Brain microvascular endothelial cell (primary cell): ENCODE measurements around the gene GLRA1.
"Not testable (repeated sequence)": the region's sequence is repeated elsewhere in the genome, so short reads cannot be mapped to it uniquely, and the experiment has no call there.

Experiments
- DNase-seq: peaks from one replicate; pipeline ENCODE4 v3.0.0-alpha.2; 2020
- H3K27ac ChIP-seq: fragments of 250-450 bp; sonication (Bioruptor Pico); 2 replicates; pipeline ENCODE4 v1.5.1; 2020; ENCODE audit warnings: mild to moderate bottlenecking, moderate library complexity
- H3K27me3 ChIP-seq: fragments of 250-450 bp; sonication (Bioruptor Pico); replicated peaks from 2 replicates; pipeline ENCODE4 v1.5.1; 2020; ENCODE audit warnings: mild to moderate bottlenecking
- H3K36me3 ChIP-seq: fragments of 250-450 bp; sonication (Bioruptor Pico); replicated peaks from 2 replicates; pipeline ENCODE4 v1.5.1; 2020; ENCODE audit warnings: mild to moderate bottlenecking
- H3K4me3 ChIP-seq: 2 replicates; pipeline ENCODE4 v1.5.1; 2011; ENCODE audit warnings: low read depth, mild to moderate bottlenecking, control low read depth, low read length, moderate library complexity
- in situ Hi-C: cut with HindIII; loops from 2 replicates; pipeline ENCODE4 v1.10.0; 2017; ENCODE audit warnings: low sequenced_read_pairs, low pct_ligation_motif_present
- TF ChIP-seq, protein P1 (sequence below): IDR thresholded peaks from 2 replicates; pipeline ENCODE4 v1.5.1; 2011; ENCODE audit warnings: low read depth, mild to moderate bottlenecking, moderate library complexity, low read length, control low read depth, inconsistent platforms; ENCODE audit errors: missing control alignments

The GLRA1 gene

DNA sequence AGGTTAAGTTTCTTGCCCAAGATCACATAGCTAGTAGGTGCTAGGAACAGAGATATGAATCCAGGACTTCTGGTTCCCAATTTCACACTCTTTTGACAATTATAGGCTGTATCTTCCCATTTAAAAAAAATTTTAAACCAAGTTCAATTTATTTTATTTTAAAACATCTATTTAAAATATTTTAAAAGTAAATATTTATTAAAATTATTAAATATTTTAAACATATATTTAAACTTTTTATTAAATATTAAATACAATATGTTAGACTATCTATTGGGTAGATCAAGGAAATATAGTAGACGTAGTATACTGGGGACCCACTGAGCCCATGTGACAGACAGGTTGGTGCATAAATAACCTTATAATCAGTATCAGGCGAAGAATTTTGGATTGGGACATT, 54.8 kb downstream of the GLRA1 start:
- TF ChIP-seq, protein P1, sequence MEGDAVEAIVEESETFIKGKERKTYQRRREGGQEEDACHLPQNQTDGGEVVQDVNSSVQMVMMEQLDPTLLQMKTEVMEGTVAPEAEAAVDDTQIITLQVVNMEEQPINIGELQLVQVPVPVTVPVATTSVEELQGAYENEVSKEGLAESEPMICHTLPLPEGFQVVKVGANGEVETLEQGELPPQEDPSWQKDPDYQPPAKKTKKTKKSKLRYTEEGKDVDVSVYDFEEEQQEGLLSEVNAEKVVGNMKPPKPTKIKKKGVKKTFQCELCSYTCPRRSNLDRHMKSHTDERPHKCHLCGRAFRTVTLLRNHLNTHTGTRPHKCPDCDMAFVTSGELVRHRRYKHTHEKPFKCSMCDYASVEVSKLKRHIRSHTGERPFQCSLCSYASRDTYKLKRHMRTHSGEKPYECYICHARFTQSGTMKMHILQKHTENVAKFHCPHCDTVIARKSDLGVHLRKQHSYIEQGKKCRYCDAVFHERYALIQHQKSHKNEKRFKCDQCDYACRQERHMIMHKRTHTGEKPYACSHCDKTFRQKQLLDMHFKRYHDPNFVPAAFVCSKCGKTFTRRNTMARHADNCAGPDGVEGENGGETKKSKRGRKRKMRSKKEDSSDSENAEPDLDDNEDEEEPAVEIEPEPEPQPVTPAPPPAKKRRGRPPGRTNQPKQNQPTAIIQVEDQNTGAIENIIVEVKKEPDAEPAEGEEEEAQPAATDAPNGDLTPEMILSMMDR, result no peak
- in situ Hi-C loops, result no loop called here

DNA sequence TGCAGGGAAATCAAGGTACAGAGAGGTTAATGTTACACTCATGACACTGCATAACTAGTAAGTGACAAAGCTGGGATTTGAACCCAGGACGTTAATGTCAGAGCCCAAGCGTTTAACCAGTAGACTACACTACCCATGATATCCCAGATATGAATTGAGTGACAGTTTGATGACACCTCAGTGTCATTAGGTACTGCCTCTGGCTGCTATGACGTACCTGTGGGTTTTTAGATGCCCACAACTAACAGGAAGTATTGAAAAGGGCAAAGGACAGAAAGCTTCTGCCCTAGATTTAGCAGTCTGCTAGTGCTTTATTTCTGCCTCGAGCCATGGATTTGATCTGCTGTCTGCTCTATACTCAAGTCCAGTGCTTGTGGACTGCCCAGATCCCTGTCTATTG, 56.2 kb downstream of the GLRA1 start:
- Histone ChIP-seq H3K36me3 (no peaks in the 10 kb centered on the region), H3K27ac (no peak overlapping the region), H3K27me3 (no peaks in the 10 kb centered on the region), H3K4me3 (no peak overlapping the region)
- TF ChIP-seq, protein P1, result no peak
- in situ Hi-C loops, result no loop called here
- no peak for DNase-seq

More for the DNA sequence above, 54.8 kb downstream of the GLRA1 start:
- Histone ChIP-seq H3K4me3 (no peak overlapping the region), H3K36me3 (no peaks in the 10 kb centered on the region), H3K27me3 (no peaks in the 10 kb centered on the region), H3K27ac (no peak overlapping the region)
- DNase-seq, result no peak

DNA sequence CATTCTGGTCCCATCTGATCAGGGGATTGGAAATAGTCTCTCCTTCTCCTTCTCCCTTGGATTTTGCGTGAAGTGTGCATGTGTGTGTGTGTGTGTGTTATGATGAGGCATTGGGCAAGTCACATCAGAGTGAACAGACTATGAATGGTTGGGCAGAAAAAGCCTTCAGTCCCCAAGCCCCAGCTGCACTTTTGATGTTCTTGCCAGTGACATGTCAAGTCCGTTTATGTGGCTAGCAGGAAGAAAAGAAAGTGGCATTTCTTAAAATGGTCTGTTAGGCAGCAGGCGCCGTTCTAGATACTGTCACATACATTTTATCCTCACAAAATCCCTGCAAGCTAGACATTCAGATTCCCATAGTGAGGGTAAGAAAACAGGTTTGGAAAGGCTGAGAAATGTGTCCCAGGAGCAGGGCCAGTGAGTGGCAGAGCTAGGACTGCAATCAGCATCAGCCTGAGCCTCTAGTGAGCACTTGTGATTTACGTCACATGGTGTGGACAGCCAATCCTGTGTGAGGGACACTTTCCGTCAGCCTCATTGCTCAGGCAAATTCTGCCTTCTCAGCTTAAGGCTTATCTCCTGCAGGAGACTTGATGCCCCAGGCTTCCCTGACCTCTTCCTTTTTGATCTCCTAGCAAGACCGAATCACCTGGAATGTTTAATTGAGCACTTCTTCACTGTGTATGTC, 60.4 kb downstream of the GLRA1 start:
- Histone ChIP-seq H3K36me3 (no peaks in the 10 kb centered on the region), H3K27ac (no peak overlapping the region), H3K27me3 (no peaks in the 10 kb centered on the region), H3K4me3 (no peak overlapping the region)
- in situ Hi-C loops, result no loop called here
- no peak for DNase-seq
- TF ChIP-seq, protein P1, result no peak

DNA sequence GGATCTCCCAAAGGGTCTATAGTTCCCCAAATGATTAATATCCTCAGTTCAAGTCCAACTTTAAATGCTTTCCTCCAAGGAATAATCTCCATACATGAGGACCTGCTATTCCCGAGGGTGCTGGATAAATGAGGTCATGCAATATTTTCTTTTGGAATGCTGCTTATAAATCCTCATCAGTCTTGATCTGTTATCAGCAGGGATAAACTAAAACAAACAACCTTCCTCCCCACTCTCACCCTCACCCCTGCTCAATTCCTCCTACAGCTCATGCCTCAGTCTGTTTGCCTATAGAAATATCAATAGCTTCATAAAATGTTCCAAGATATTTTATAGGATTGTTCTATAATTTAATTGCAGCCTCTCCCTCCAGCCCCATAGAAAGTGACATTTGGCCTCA, 61.1 kb downstream of the GLRA1 start:
- DNase-seq, result no peak
- H3K4me3 ChIP-seq, result no peak overlapping the region
- in situ Hi-C loops, result no loop called here
- H3K36me3 ChIP-seq, result no peaks in the 10 kb centered on the region
- H3K27me3 ChIP-seq, result no peaks in the 10 kb centered on the region
- TF ChIP-seq, protein P1, result no peak
- H3K27ac ChIP-seq, result no peak overlapping the region

DNA sequence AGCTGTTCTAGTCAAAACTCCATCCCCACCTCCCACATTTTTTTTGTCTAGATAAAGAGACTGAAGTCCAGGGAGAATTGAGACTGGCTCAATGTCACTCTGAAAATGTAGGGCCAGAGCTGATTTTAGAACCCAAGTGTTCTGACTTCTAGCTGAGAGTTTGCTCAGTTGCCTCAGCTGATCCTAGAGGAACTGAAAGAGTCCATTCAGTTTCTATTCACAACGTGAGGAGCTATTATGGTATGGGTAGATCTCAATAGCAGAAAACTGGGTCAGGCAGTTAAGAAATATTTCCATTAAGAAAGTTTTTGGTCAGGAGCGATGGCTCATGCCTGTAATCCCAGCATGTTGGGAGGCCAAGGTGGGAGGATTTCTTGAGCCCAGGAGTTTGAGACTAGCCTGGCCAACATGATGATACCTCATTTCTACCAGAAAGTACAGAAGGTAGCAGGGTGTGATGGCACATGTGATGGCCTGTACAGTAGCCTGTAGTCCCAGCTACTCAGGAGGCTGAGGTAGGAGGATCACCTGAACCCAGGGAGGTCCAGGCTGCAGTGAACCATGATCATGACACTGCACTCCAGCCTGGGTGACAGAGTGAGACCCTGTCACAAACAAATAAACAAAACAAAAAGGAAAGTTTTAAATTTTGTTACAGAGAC, 61.7 kb downstream of the GLRA1 start:
- in situ Hi-C loops, result no loop called here
- Histone ChIP-seq H3K36me3 (no peaks in the 10 kb centered on the region), H3K27me3 (no peaks in the 10 kb centered on the region), H3K4me3 (no peak overlapping the region), H3K27ac (no peak overlapping the region)
- TF ChIP-seq, protein P1, result no peak
- no peak for DNase-seq

DNA sequence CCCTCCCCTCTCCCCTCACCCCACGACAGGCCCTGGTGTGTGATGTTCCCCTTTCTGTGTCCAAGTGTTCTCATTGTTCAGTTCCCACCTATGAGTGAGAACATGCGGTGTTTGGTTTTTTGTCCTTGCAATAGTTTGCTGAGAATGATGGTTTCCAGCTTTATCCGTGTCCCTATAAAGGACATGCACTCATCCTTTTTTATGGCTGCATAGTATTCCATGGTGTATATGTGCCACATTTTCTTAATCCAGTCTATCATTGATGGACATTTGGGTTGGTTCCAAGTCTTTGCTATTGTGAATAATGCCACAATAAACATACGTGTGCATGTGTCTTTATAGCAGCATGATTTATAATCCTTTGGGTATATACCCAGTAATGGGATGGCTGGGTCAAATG, 63.8 kb downstream of the GLRA1 start:
- in situ Hi-C loops, H3K27me3 ChIP-seq, H3K4me3 ChIP-seq, DNase-seq, H3K27ac ChIP-seq, H3K36me3 ChIP-seq: not testable (repeated sequence)
